ENCODE results near the gene MYBPC1.

- no peak for TF ChIP-seq EZH2 (IDR thresholded peaks at IDR 0.05; ENCODE audit: borderline replicate concordance, insufficient read depth, low read depth, low read length, poor library complexity, severe bottlenecking)
- no peak for TF ChIP-seq CTCF (IDR thresholded peaks at IDR 0.05)
These were observed 4.4 kb upstream of the MYBPC1 start for GRCh38 chr12:101590383-101590782.
